ENCODE results near the gene TBL1Y. TPM values are rescaled to one million over a fixed set of nuclear protein-coding genes. Genes with fewer than 3 reads are reported as not detected.
"Not testable (repeated sequence)": the region's sequence is repeated elsewhere in the genome, so short reads cannot be mapped to it uniquely, and the experiment has no call there.

Gene TBL1Y
- total RNA-seq, 2 donors from 2014 or later, result 6.9 TPM; not detected in 1

DNA sequence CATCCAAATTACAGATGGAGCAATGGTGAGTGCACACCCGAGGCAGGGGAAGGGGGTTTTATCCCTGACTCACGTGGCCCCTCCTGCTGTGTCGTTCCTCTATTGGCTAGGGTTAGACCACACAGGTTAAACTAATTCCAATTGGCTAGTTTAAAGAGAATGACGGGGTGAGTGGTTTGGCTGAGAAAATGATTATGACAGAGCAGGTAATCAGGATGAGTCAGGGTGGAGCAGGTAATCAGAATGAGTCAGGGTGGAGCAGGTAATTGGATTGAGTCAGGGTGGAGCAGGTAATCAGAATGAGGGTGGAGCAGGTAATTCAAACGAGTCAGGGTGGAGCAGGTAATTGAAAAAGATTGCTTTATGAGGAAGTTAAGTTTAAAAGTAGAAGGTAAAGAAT, 146.4 kb downstream of the TBL1Y start:
- H3K4me1 ChIP-seq (ENCODE audit: control insufficient read depth, insufficient read depth, low read length), result no peaks in the 10 kb centered on the region
- 92% methylated on average over 5 of the region's 5 CpGs; no CpG with 5 or more reads in 1 of the 2 experiments for WGBS, 2 experiments (ENCODE audit: insufficient coverage in 1 of 2, insufficient read length in 1 of 2)
- H3K9me3 Mint-ChIP-seq, result no peaks in the 10 kb centered on the region
- no peaks in the 10 kb centered on the region for H3K4me1 Mint-ChIP-seq
- no peaks in the 10 kb centered on the region for H3K27me3 ChIP-seq (ENCODE audit: control insufficient read depth, insufficient read depth, low read length, poor library complexity, severe bottlenecking)
- DNase-seq, result no peak
- TF ChIP-seq, protein P1, sequence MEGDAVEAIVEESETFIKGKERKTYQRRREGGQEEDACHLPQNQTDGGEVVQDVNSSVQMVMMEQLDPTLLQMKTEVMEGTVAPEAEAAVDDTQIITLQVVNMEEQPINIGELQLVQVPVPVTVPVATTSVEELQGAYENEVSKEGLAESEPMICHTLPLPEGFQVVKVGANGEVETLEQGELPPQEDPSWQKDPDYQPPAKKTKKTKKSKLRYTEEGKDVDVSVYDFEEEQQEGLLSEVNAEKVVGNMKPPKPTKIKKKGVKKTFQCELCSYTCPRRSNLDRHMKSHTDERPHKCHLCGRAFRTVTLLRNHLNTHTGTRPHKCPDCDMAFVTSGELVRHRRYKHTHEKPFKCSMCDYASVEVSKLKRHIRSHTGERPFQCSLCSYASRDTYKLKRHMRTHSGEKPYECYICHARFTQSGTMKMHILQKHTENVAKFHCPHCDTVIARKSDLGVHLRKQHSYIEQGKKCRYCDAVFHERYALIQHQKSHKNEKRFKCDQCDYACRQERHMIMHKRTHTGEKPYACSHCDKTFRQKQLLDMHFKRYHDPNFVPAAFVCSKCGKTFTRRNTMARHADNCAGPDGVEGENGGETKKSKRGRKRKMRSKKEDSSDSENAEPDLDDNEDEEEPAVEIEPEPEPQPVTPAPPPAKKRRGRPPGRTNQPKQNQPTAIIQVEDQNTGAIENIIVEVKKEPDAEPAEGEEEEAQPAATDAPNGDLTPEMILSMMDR (conservative IDR thresholded peaks at IDR 0.05), result no peak
- H3K27ac Mint-ChIP-seq, result no peak overlapping the region
- no peak overlapping the region for H3K4me3 Mint-ChIP-seq
- no peaks in the 10 kb centered on the region for H3K36me3 Mint-ChIP-seq (ENCODE audit: low read depth)
- no peak overlapping the region for H3K9ac ChIP-seq (ENCODE audit: extremely low read depth, low read length, poor library complexity, severe bottlenecking)
- H3K9me3 ChIP-seq (ENCODE audit: control insufficient read depth, low read length), result no peaks in the 10 kb centered on the region
- H3K27ac ChIP-seq (ENCODE audit: low read depth, low read length), result no peak overlapping the region
- no peak overlapping the region for H3K4me3 ChIP-seq (ENCODE audit: low read length)
- no peaks in the 10 kb centered on the region for H3K27me3 Mint-ChIP-seq (ENCODE audit: insufficient read depth)
- no peaks in the 10 kb centered on the region for H3K36me3 ChIP-seq (ENCODE audit: control insufficient read depth, insufficient read depth, low read length)

DNA sequence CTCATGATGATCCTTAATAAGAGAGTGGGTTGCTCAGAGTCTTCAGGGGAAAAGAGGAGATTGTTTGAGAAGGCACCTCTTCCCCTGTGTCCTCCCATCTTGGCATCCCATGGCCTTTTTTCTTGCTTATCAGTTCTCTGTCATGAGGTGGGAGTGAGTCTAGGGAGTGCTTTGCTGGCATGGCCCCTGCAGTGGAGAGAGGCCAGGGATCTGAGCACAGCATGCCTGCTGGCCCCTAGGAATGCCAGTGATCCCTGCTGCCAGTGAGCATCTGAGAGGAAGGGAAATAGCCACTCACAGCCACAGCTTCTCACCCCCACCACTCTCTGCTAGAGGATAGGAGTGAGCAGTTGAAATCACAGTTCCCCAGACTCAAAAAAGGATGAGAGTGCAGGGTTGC, 168.2 kb downstream of the TBL1Y start:
- Mint-ChIP-seq H3K27ac (no peak overlapping the region), H3K4me3 (no peak overlapping the region), H3K4me1 (no peaks in the 10 kb centered on the region), H3K36me3 (ENCODE audit: low read depth) (no peaks in the 10 kb centered on the region), H3K27me3 (ENCODE audit: insufficient read depth) (no peaks in the 10 kb centered on the region), H3K9me3 (no peaks in the 10 kb centered on the region)
- TF ChIP-seq, protein P1 (conservative IDR thresholded peaks at IDR 0.05), result no peak
- Histone ChIP-seq H3K9ac (ENCODE audit: extremely low read depth, low read length, poor library complexity, severe bottlenecking) (no peak overlapping the region), H3K27ac (ENCODE audit: low read depth, low read length) (no peak overlapping the region), H3K4me1 (ENCODE audit: control insufficient read depth, insufficient read depth, low read length) (no peaks in the 10 kb centered on the region), H3K36me3 (ENCODE audit: control insufficient read depth, insufficient read depth, low read length) (peaks cover 17% of the 10 kb centered on the region), H3K4me3 (ENCODE audit: low read length) (no peak overlapping the region), H3K9me3 (ENCODE audit: control insufficient read depth, low read length) (no peaks in the 10 kb centered on the region), H3K27me3 (ENCODE audit: control insufficient read depth, insufficient read depth, low read length, poor library complexity, severe bottlenecking) (no peaks in the 10 kb centered on the region)
- no peak for DNase-seq

DNA sequence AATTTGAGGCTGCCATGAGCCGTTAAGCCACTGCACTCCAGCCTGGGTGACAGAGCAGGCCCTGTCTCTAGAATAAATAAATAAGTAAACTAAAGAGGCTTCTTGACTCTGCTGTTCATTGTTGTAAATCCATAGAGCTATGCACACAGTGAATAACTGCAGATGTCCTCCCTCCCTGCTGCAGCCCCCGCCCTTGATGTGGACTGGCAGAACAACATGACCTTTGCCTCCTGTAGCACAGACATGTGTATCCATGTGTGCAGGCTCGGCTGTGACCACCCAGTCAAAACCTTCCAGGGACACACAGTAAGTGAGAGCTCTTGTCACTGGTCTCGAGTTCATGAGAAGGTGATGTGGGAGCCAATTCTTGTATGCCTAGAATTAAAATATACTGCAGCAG, 170.1 kb downstream of the TBL1Y start:
- not testable (repeated sequence) for H3K9me3 ChIP-seq (ENCODE audit: control insufficient read depth, low read length); H3K36me3 ChIP-seq (ENCODE audit: control insufficient read depth, insufficient read depth, low read length); H3K4me3 ChIP-seq (ENCODE audit: low read length); H3K9ac ChIP-seq (ENCODE audit: extremely low read depth, low read length, poor library complexity, severe bottlenecking); H3K27ac ChIP-seq (ENCODE audit: low read depth, low read length); H3K27me3 ChIP-seq (ENCODE audit: control insufficient read depth, insufficient read depth, low read length, poor library complexity, severe bottlenecking); DNase-seq; H3K9me3 Mint-ChIP-seq; H3K4me3 Mint-ChIP-seq; H3K4me1 Mint-ChIP-seq; H3K4me1 ChIP-seq (ENCODE audit: control insufficient read depth, insufficient read depth, low read length); H3K27me3 Mint-ChIP-seq (ENCODE audit: insufficient read depth); H3K27ac Mint-ChIP-seq; H3K36me3 Mint-ChIP-seq (ENCODE audit: low read depth)
- WGBS, 2 experiments (ENCODE audit: insufficient coverage in 1 of 2, insufficient read length in 1 of 2), result 97% methylated on average over 3 of the region's 4 CpGs; no CpG with 5 or more reads in 1 of the 2 experiments

DNA sequence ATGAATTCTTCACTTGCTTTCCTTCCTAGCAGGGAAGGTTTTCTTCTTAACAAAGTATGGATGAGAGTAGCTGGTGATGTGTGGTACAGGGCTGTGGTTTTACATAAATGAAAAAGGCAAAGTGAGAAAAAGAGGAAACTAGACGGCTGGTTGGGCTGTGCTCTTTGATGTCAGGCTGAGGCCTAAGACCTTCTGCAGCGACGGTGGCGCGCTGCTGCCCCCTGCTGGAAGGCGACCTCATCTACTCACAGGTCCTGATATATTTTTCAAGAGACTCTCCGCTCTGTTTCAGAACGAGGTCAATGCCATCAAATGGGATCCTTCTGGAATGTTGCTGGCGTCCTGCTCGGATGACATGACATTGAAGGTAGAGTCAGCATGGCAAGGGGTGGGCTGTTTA, 175.1 kb downstream of the TBL1Y start:
- WGBS, 2 experiments (ENCODE audit: insufficient coverage in 1 of 2, insufficient read length in 1 of 2), result 26% methylated on average over 10 of the region's 10 CpGs; no CpG with 5 or more reads in 1 of the 2 experiments
- no peak overlapping the region for H3K27ac Mint-ChIP-seq
- H3K9me3 ChIP-seq (ENCODE audit: control insufficient read depth, low read length), result no peaks in the 10 kb centered on the region
- H3K4me1 Mint-ChIP-seq, result no peaks in the 10 kb centered on the region
- no peaks in the 10 kb centered on the region for H3K36me3 Mint-ChIP-seq (ENCODE audit: low read depth)
- no peak overlapping the region for H3K4me3 ChIP-seq (ENCODE audit: low read length)
- H3K36me3 ChIP-seq (ENCODE audit: control insufficient read depth, insufficient read depth, low read length), result peaks cover 41% of the 10 kb centered on the region
- no peak overlapping the region for H3K4me3 Mint-ChIP-seq
- no peak for DNase-seq
- H3K4me1 ChIP-seq (ENCODE audit: control insufficient read depth, insufficient read depth, low read length), result no peaks in the 10 kb centered on the region
- no peaks in the 10 kb centered on the region for H3K27me3 Mint-ChIP-seq (ENCODE audit: insufficient read depth)
- no peaks in the 10 kb centered on the region for H3K27me3 ChIP-seq (ENCODE audit: control insufficient read depth, insufficient read depth, low read length, poor library complexity, severe bottlenecking)
- H3K27ac ChIP-seq (ENCODE audit: low read depth, low read length), result no peak overlapping the region
- H3K9ac ChIP-seq (ENCODE audit: extremely low read depth, low read length, poor library complexity, severe bottlenecking), result no peak overlapping the region
- H3K9me3 Mint-ChIP-seq, result no peaks in the 10 kb centered on the region
- TF ChIP-seq, protein P1 (conservative IDR thresholded peaks at IDR 0.05), result no peak
